Activated CD8-positive, alpha-beta T cell treated with anti-CD3 and anti-CD28 coated beads, Interleukin-2, amount 10 ng/mL, durations not matched to agents 7 days and 5 days (primary cell): ENCODE results near the gene LHPP. TPM values are rescaled to one million over a fixed set of nuclear protein-coding genes. Genes with fewer than 3 reads are reported as not detected.

Experiments
- ATAC-seq: fragments of 150-1000 bp; cut with Tn5 transposase; one replicate; pipeline ENCODE4 v1.10.0; 2021; ENCODE audit warnings: moderate library complexity
- CTCF ChIA-PET: fragments of 350-600 bp; sonication (Branson Sonifier 250); formaldehyde crosslinking; loops from one replicate; lab custom pipeline; 2021; ENCODE audit warnings: antibody characterized with exemption; lab: Charles Lee
- POLR2A ChIA-PET: fragments of 350-600 bp; sonication (Branson Sonifier 250); formaldehyde crosslinking; loops from one replicate; lab custom pipeline; 2021; ENCODE audit warnings: antibody characterized with exemption; lab: Charles Lee
- DNase-seq: peaks from one replicate; pipeline ENCODE4 v3.0.0-alpha.2; 2020
- H3K27ac Mint-ChIP-seq: one replicate; pipeline ENCODE4 v1.8.0; 2021; ENCODE audit warnings: mild to moderate bottlenecking, mixed read lengths
- H3K27me3 Mint-ChIP-seq: one replicate; pipeline ENCODE4 v1.8.0; 2021; ENCODE audit warnings: low read depth, mixed read lengths
- H3K36me3 Mint-ChIP-seq: one replicate; pipeline ENCODE4 v1.8.0; 2021; ENCODE audit warnings: low read depth, mixed read lengths
- H3K4me1 Mint-ChIP-seq: one replicate; pipeline ENCODE4 v1.8.0; 2021; ENCODE audit warnings: low read depth, mixed read lengths
- H3K4me3 Mint-ChIP-seq: one replicate; pipeline ENCODE4 v1.8.0; 2021; ENCODE audit warnings: mild to moderate bottlenecking, mixed read lengths
- H3K9me3 Mint-ChIP-seq: one replicate; pipeline ENCODE4 v1.8.0; 2022; ENCODE audit warnings: mixed read lengths; ENCODE audit not compliant: insufficient read depth
- total RNA-seq, 2 experiments: library from RNA; stranded (reverse); gene quantifications; one replicate each; pipeline ENCODE4 v1.2.3, GENCODE V29; 2021

The LHPP gene
- total RNA-seq, 2 experiments from 2014 or later, result 24.7 to 25.7 TPM

- DNase-seq (no peak), ATAC-seq (no peak)
- ChIA-PET POLR2A (interaction anchor here (0.7 kb wide), 1 partner anchor 159 kb away, joined by 3 read pairs; no protein-coding TSS in a partner anchor), CTCF (no interaction called here)
- H3K36me3 Mint-ChIP-seq, result no peaks in the 10 kb centered on the region
- H3K4me3 Mint-ChIP-seq, result no peak overlapping the region
- H3K4me1 Mint-ChIP-seq, result no peaks in the 10 kb centered on the region
- H3K27ac Mint-ChIP-seq, result no peak overlapping the region
- no peaks in the 10 kb centered on the region for H3K9me3 Mint-ChIP-seq
- no peaks in the 10 kb centered on the region for H3K27me3 Mint-ChIP-seq
Measured at GRCh38 chr10:124517931-124518330, 56.3 kb downstream of the LHPP start.

GRCh38 chr10:124518366-124518765 lies 56.7 kb downstream of the LHPP start:
- no peaks in the 10 kb centered on the region for H3K4me1 Mint-ChIP-seq
- H3K27me3 Mint-ChIP-seq, result no peaks in the 10 kb centered on the region
- H3K4me3 Mint-ChIP-seq, result no peak overlapping the region
- POLR2A ChIA-PET, result no interaction called here
- CTCF ChIA-PET, result no interaction called here
- no peaks in the 10 kb centered on the region for H3K9me3 Mint-ChIP-seq
- no peak for ATAC-seq
- H3K27ac Mint-ChIP-seq, result no peak overlapping the region
- no peak for DNase-seq
- H3K36me3 Mint-ChIP-seq, result no peaks in the 10 kb centered on the region

GRCh38 chr10:124520558-124521428 lies 59.2 kb downstream of the LHPP start:
- no peak overlapping the region for H3K4me3 Mint-ChIP-seq
- ATAC-seq, result no peak
- POLR2A ChIA-PET, result interaction anchor here (0.9 kb wide), 1 partner anchor 14 kb away, joined by 3 read pairs; no protein-coding TSS in a partner anchor
- CTCF ChIA-PET, result no interaction called here
- DNase-seq, result no peak
- no peaks in the 10 kb centered on the region for H3K4me1 Mint-ChIP-seq
- H3K27ac Mint-ChIP-seq, result no peak overlapping the region
- H3K36me3 Mint-ChIP-seq, result no peaks in the 10 kb centered on the region
- no peaks in the 10 kb centered on the region for H3K9me3 Mint-ChIP-seq
- no peaks in the 10 kb centered on the region for H3K27me3 Mint-ChIP-seq

- Mint-ChIP-seq H3K9me3 (no peaks in the 10 kb centered on the region), H3K27me3 (no peaks in the 10 kb centered on the region), H3K27ac (no peak overlapping the region), H3K4me3 (no peak overlapping the region), H3K36me3 (no peaks in the 10 kb centered on the region), H3K4me1 (no peaks in the 10 kb centered on the region)
- no peak for ATAC-seq
- ChIA-PET POLR2A (interaction anchor here (0.9 kb wide), 1 partner anchor 13 kb away, joined by 3 read pairs; no protein-coding TSS in a partner anchor), CTCF (no interaction called here)
- no peak for DNase-seq
Measured at GRCh38 chr10:124521429-124521871, 59.8 kb downstream of the LHPP start.

- CTCF ChIA-PET, result no interaction called here
- ATAC-seq, result no peak
- Mint-ChIP-seq H3K27ac (no peak overlapping the region), H3K27me3 (no peaks in the 10 kb centered on the region), H3K36me3 (no peaks in the 10 kb centered on the region), H3K9me3 (no peaks in the 10 kb centered on the region), H3K4me1 (no peaks in the 10 kb centered on the region), H3K4me3 (no peak overlapping the region)
- POLR2A ChIA-PET, result no interaction called here
- no peak for DNase-seq
Measured at GRCh38 chr10:124522131-124522932, 60.7 kb downstream of the LHPP start.

- ATAC-seq, result no peak
- no peaks in the 10 kb centered on the region for H3K4me1 Mint-ChIP-seq
- H3K9me3 Mint-ChIP-seq, result no peaks in the 10 kb centered on the region
- DNase-seq, result no peak
- H3K27ac Mint-ChIP-seq, result no peak overlapping the region
- H3K4me3 Mint-ChIP-seq, result no peak overlapping the region
- ChIA-PET CTCF (no interaction called here), POLR2A (no interaction called here)
- H3K36me3 Mint-ChIP-seq, result no peaks in the 10 kb centered on the region
- no peaks in the 10 kb centered on the region for H3K27me3 Mint-ChIP-seq
Measured at GRCh38 chr10:124522933-124523871, 61.6 kb downstream of the LHPP start.

GRCh38 chr10:124523901-124524300 lies 62.3 kb downstream of the LHPP start:
- no peaks in the 10 kb centered on the region for H3K9me3 Mint-ChIP-seq
- no peaks in the 10 kb centered on the region for H3K36me3 Mint-ChIP-seq
- H3K4me3 Mint-ChIP-seq, result no peak overlapping the region
- H3K4me1 Mint-ChIP-seq, result no peaks in the 10 kb centered on the region
- ChIA-PET CTCF (interaction anchor here (1.0 kb wide), 1 partner anchor 15 kb away, joined by 3 read pairs; no protein-coding TSS in a partner anchor), POLR2A (no interaction called here)
- DNase-seq (no peak), ATAC-seq (no peak)
- H3K27ac Mint-ChIP-seq, result no peak overlapping the region
- no peaks in the 10 kb centered on the region for H3K27me3 Mint-ChIP-seq

GRCh38 chr10:124524991-124525653 lies 63.5 kb downstream of the LHPP start:
- Mint-ChIP-seq H3K4me1 (peaks cover under 1% of the 10 kb centered on the region), H3K36me3 (no peaks in the 10 kb centered on the region), H3K27me3 (no peaks in the 10 kb centered on the region), H3K9me3 (no peaks in the 10 kb centered on the region), H3K4me3 (no peak overlapping the region), H3K27ac (no peak overlapping the region)
- POLR2A ChIA-PET, result no interaction called here
- no peak for ATAC-seq
- CTCF ChIA-PET, result interaction anchor here (1.0 kb wide), 1 partner anchor 14 kb away, joined by 3 read pairs; no protein-coding TSS in a partner anchor
- DNase-seq, result no peak

GRCh38 chr10:124525751-124526600 lies 64.4 kb downstream of the LHPP start:
- no peak for ATAC-seq
- Mint-ChIP-seq H3K4me3 (no peak overlapping the region), H3K27ac (no peak overlapping the region), H3K36me3 (no peaks in the 10 kb centered on the region), H3K4me1 (peaks cover 4% of the 10 kb centered on the region), H3K9me3 (no peaks in the 10 kb centered on the region), H3K27me3 (no peaks in the 10 kb centered on the region)
- POLR2A ChIA-PET, result no interaction called here
- CTCF ChIA-PET, result interaction anchor here (0.7 kb wide), 1 partner anchor 467 kb away, joined by 3 read pairs; no protein-coding TSS in a partner anchor
- DNase-seq, result no peak

- CTCF ChIA-PET, result interaction anchor here (0.7 kb wide), 1 partner anchor 466 kb away, joined by 3 read pairs; no protein-coding TSS in a partner anchor
- DNase-seq (no peak), ATAC-seq (no peak)
- Mint-ChIP-seq H3K36me3 (no peaks in the 10 kb centered on the region), H3K9me3 (no peaks in the 10 kb centered on the region), H3K4me1 (peaks cover 4% of the 10 kb centered on the region), H3K27ac (no peak overlapping the region), H3K27me3 (no peaks in the 10 kb centered on the region), H3K4me3 (no peak overlapping the region)
- POLR2A ChIA-PET, result interaction anchor here (0.6 kb wide), 1 partner anchor 268 kb away, joined by 3 read pairs; no protein-coding TSS in a partner anchor
Measured at GRCh38 chr10:124526621-124527267, 65.1 kb downstream of the LHPP start.
